Amniotic stem cell (primary cell): ENCODE measurements around the gene SHC3.
A peak's percentile ranks its signal among the peaks of the same experiment; 100 is the strongest.

Experiments
- DNase-seq: peaks from one replicate; lab custom pipeline; 2025; lab: John Stamatoyannopoulos, UW

Gene SHC3

GRCh38 chr9:89154218-89154617, 24.4 kb downstream of the SHC3 start:
- no peak for DNase-seq

- peak; percentile 47 for DNase-seq
Observed at GRCh38 chr9:89153232-89154017, 25.2 kb downstream of the SHC3 start.

- DNase-seq, result peak; percentile 27
Observed at GRCh38 chr9:89149726-89150125, 28.9 kb downstream of the SHC3 start.

- DNase-seq, result no peak
Observed at GRCh38 chr9:89145097-89145496, 33.5 kb downstream of the SHC3 start.

GRCh38 chr9:89144238-89144637, 34.4 kb downstream of the SHC3 start:
- no peak for DNase-seq

- no peak for DNase-seq
Observed at GRCh38 chr9:89143266-89143665, 35.4 kb downstream of the SHC3 start.

- DNase-seq, result no peak
Observed at GRCh38 chr9:89139455-89139854, 39.2 kb downstream of the SHC3 start.

GRCh38 chr9:89138463-89139390, 39.9 kb downstream of the SHC3 start:
- DNase-seq, result peak; percentile 7

- DNase-seq, result peak; percentile 75
Observed at GRCh38 chr9:89137542-89138462, 40.8 kb downstream of the SHC3 start.

GRCh38 chr9:89135591-89136166, 42.9 kb downstream of the SHC3 start:
- DNase-seq, result no peak

- no peak for DNase-seq
Observed at GRCh38 chr9:89134709-89135108, 43.9 kb downstream of the SHC3 start.

- DNase-seq, result no peak
Observed at GRCh38 chr9:89122949-89123348, 55.7 kb downstream of the SHC3 start.

- no peak for DNase-seq
Observed at GRCh38 chr9:89120704-89121103, 57.9 kb downstream of the SHC3 start.

GRCh38 chr9:89116805-89117192, 61.8 kb downstream of the SHC3 start:
- no peak for DNase-seq

GRCh38 chr9:89116064-89116804, 62.4 kb downstream of the SHC3 start:
- no peak for DNase-seq

- no peak for DNase-seq
Observed at GRCh38 chr9:89115426-89115825, 63.2 kb downstream of the SHC3 start.

GRCh38 chr9:89114741-89115140, 63.9 kb downstream of the SHC3 start:
- no peak for DNase-seq

GRCh38 chr9:89113851-89114250, 64.8 kb downstream of the SHC3 start:
- DNase-seq, result no peak

GRCh38 chr9:89112243-89112642, 66.4 kb downstream of the SHC3 start:
- no peak for DNase-seq

- no peak for DNase-seq
Observed at GRCh38 chr9:89109666-89110065, 69.0 kb downstream of the SHC3 start.

GRCh38 chr9:89107406-89107805, 71.2 kb downstream of the SHC3 start:
- DNase-seq, result no peak
